SU-DHL-6 (cell line): ENCODE data around the gene IQSEC2.

Experiments
- EZH2phosphoT487 ChIP-seq: fragments of 200-600 bp; sonication (generic), shearing (Covaris generic); conservative IDR thresholded peaks from 2 replicates; pipeline ENCODE4 v1.6.1; 2018; ENCODE audit warnings: mild to moderate bottlenecking, antibody characterized with exemption, low read length, moderate library complexity, mixed read lengths
- TF ChIP-seq, protein P1 (sequence below): fragments of 200-600 bp; sonication (generic); IDR thresholded peaks from one replicate; pipeline ENCODE4 v1.5.1; 2017; ENCODE audit warnings: antibody characterized with exemption, mild to moderate bottlenecking, low read length, moderate library complexity; ENCODE audit not compliant: insufficient read depth, poor library complexity, severe bottlenecking

GRCh38 chrX:53313728-53314105 lies 32.3 kb upstream of the IQSEC2 start:
- TF ChIP-seq, protein P1, sequence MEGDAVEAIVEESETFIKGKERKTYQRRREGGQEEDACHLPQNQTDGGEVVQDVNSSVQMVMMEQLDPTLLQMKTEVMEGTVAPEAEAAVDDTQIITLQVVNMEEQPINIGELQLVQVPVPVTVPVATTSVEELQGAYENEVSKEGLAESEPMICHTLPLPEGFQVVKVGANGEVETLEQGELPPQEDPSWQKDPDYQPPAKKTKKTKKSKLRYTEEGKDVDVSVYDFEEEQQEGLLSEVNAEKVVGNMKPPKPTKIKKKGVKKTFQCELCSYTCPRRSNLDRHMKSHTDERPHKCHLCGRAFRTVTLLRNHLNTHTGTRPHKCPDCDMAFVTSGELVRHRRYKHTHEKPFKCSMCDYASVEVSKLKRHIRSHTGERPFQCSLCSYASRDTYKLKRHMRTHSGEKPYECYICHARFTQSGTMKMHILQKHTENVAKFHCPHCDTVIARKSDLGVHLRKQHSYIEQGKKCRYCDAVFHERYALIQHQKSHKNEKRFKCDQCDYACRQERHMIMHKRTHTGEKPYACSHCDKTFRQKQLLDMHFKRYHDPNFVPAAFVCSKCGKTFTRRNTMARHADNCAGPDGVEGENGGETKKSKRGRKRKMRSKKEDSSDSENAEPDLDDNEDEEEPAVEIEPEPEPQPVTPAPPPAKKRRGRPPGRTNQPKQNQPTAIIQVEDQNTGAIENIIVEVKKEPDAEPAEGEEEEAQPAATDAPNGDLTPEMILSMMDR = no peak
- no peak for TF ChIP-seq EZH2phosphoT487
